H7 (cell line): ENCODE measurements around the gene SRRM4. TPM values are rescaled to one million over a fixed set of nuclear protein-coding genes. Genes with fewer than 3 reads are reported as not detected.
"Not testable (repeated sequence)": the region's sequence is repeated elsewhere in the genome, so short reads cannot be mapped to it uniquely, and the experiment has no call there.

Source experiments
- DNase-seq: peaks from one replicate; pipeline ENCODE4 v3.0.0; 2012
- H3K27me3 ChIP-seq: 2 replicates; pipeline ENCODE4 v1.6.0; 2011; ENCODE audit warnings: mild to moderate bottlenecking, low read length; ENCODE audit not compliant: control insufficient read depth, insufficient read depth
- H3K36me3 ChIP-seq: replicated peaks from 2 replicates; pipeline ENCODE4 v1.5.1; 2011; ENCODE audit warnings: low read length; ENCODE audit not compliant: control insufficient read depth, insufficient read depth
- H3K4me3 ChIP-seq: 2 replicates; pipeline ENCODE4 v1.5.1; 2011; ENCODE audit warnings: low read depth, mild to moderate bottlenecking, control low read depth, low read length, moderate library complexity; ENCODE audit not compliant: insufficient read depth
- total RNA-seq: library from RNA; depleted of rRNA; stranded (reverse); fragments of >200 nt; shearing (Covaris generic); gene quantifications from 2 replicates; pipeline ENCODE4 v1.2.3, GENCODE V29; 2014

Gene SRRM4
- total RNA-seq, 1 experiment from 2014 or later: 0.76 TPM

- no peak overlapping the region; the same call in 1 of the 2 replicates for H3K4me3 ChIP-seq
- H3K27me3 ChIP-seq: no peaks in the 10 kb centered on the region; the same call in 1 of the 2 replicates
- DNase-seq: peak; percentile 78
- no peaks in the 10 kb centered on the region for H3K36me3 ChIP-seq
Measured at GRCh38 chr12:119020406-119021360, 39.3 kb downstream of the SRRM4 start.

GRCh38 chr12:119024356-119024755, 43.0 kb downstream of the SRRM4 start:
- no peak overlapping the region for H3K4me3 ChIP-seq

GRCh38 chr12:119025786-119026185, 44.4 kb downstream of the SRRM4 start:
- no peak overlapping the region for H3K4me3 ChIP-seq
- DNase-seq: no peak
- no peaks in the 10 kb centered on the region for H3K36me3 ChIP-seq
- no peaks in the 10 kb centered on the region for H3K27me3 ChIP-seq

More at GRCh38 chr12:119024356-119024755, 43.0 kb downstream of the SRRM4 start:
- H3K27me3 ChIP-seq: no peaks in the 10 kb centered on the region; the same call in 1 of the 2 replicates
- DNase-seq: no peak
- H3K36me3 ChIP-seq: no peaks in the 10 kb centered on the region

GRCh38 chr12:119033332-119033731, 52.0 kb downstream of the SRRM4 start:
- not testable (repeated sequence) for H3K27me3 ChIP-seq, DNase-seq, H3K36me3 ChIP-seq, H3K4me3 ChIP-seq

GRCh38 chr12:119036878-119037825, 55.8 kb downstream of the SRRM4 start:
- peak; percentile 71 for DNase-seq
- Histone ChIP-seq H3K27me3 (no peaks in the 10 kb centered on the region), H3K36me3 (no peaks in the 10 kb centered on the region), H3K4me3 (no peak overlapping the region)

- no peak for DNase-seq
- Histone ChIP-seq H3K4me3 (no peak overlapping the region), H3K36me3 (no peaks in the 10 kb centered on the region), H3K27me3 (no peaks in the 10 kb centered on the region)
Measured at GRCh38 chr12:119044094-119044493, 62.8 kb downstream of the SRRM4 start.

- H3K4me3 ChIP-seq: no peak overlapping the region
- no peaks in the 10 kb centered on the region for H3K27me3 ChIP-seq
- H3K36me3 ChIP-seq: no peaks in the 10 kb centered on the region
- DNase-seq: no peak
Measured at GRCh38 chr12:119047641-119048040, 66.3 kb downstream of the SRRM4 start.

GRCh38 chr12:119050663-119051062, 69.3 kb downstream of the SRRM4 start:
- no peak for DNase-seq
- H3K36me3 ChIP-seq: no peaks in the 10 kb centered on the region
- H3K4me3 ChIP-seq: no peak overlapping the region
- no peaks in the 10 kb centered on the region for H3K27me3 ChIP-seq

- DNase-seq: no peak
Measured at GRCh38 chr12:119051474-119051873, 70.1 kb downstream of the SRRM4 start.

GRCh38 chr12:119052001-119052400, 70.7 kb downstream of the SRRM4 start:
- no peak for DNase-seq
- Histone ChIP-seq H3K36me3 (no peaks in the 10 kb centered on the region), H3K4me3 (no peak overlapping the region), H3K27me3 (no peaks in the 10 kb centered on the region)

More at GRCh38 chr12:119051474-119051873, 70.1 kb downstream of the SRRM4 start:
- H3K36me3 ChIP-seq: no peaks in the 10 kb centered on the region
- H3K4me3 ChIP-seq: no peak overlapping the region
- no peaks in the 10 kb centered on the region for H3K27me3 ChIP-seq

- H3K4me3 ChIP-seq: no peak overlapping the region
- H3K27me3 ChIP-seq: no peaks in the 10 kb centered on the region
- H3K36me3 ChIP-seq: no peaks in the 10 kb centered on the region
- DNase-seq: no peak
Measured at GRCh38 chr12:119055977-119056376, 74.6 kb downstream of the SRRM4 start.

GRCh38 chr12:119060847-119061796, 79.8 kb downstream of the SRRM4 start:
- no peak overlapping the region for H3K4me3 ChIP-seq
- no peaks in the 10 kb centered on the region; the same call in 1 of the 2 replicates for H3K27me3 ChIP-seq
- H3K36me3 ChIP-seq: no peaks in the 10 kb centered on the region
- peak; percentile 50 for DNase-seq

- Histone ChIP-seq H3K36me3 (no peaks in the 10 kb centered on the region), H3K27me3 (peaks cover 6% of the 10 kb centered on the region; the same call in 1 of the 2 replicates), H3K4me3 (no peak overlapping the region)
- no peak for DNase-seq
Measured at GRCh38 chr12:119068129-119068856, 87.0 kb downstream of the SRRM4 start.
